ENCODE data around the gene CHFR.
"Not testable (repeated sequence)": the region's sequence is repeated elsewhere in the genome, so short reads cannot be mapped to it uniquely, and the experiment has no call there.

CHFR gene

GRCh38 chr12:132839558-132840235, 47.7 kb downstream of the CHFR start:
- DNase-seq, result no peak
- H3K27ac ChIP-seq, result no peak overlapping the region
- H3K4me3 ChIP-seq (ENCODE audit: low read depth, low read length), result no peak overlapping the region
- TF ChIP-seq CTCF (IDR thresholded peaks at IDR 0.05; ENCODE audit: low read depth, low read length, missing control alignments), result no peak
- in situ Hi-C loops (cut with HindIII; ENCODE audit: low pct_ligation_motif_present, low sequenced_read_pairs), result no loop called here
- no peaks in the 10 kb centered on the region for H3K27me3 ChIP-seq (replicated peaks)
- H3K36me3 ChIP-seq (replicated peaks), result peaks cover 56% of the 10 kb centered on the region

DNA sequence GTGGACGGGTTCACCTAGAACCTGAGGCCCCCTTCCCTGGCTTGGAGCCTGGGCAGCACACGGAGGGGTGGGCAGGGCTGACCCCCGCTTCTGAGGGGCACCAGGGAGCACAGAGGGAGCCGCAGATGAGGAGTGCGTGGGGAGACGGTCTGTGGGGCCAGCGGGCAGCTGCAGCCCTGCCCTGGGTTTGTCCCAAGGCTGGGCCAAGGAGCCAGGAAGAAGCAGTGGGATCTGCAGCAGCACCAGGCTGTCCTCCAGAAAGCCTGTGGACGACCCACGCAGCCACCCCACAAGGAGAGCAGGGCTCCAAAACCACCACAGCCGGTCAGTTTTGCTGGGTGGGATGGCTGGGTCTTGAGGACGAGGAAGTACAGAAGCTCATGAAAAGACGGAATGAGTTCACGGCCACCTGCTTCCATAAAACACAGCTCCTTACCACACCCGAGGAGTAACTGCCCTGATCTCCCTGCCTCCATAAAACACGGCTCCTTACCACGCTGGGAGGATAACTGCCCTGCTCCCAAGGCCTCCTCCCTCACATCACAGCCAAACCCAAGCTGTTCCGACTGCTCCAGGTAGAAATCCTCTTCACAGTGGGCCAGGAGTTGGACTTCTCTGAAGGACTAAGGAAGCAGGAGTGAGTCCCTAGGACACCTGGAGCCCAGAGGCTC, 48.9 kb downstream of the CHFR start:
- Histone ChIP-seq H3K4me3 (ENCODE audit: low read depth, low read length) (no peak overlapping the region), H3K36me3 (replicated peaks) (peaks cover 54% of the 10 kb centered on the region), H3K27ac (no peak overlapping the region), H3K27me3 (replicated peaks) (no peaks in the 10 kb centered on the region)
- DNase-seq, result no peak
- TF ChIP-seq CTCF (IDR thresholded peaks at IDR 0.05; ENCODE audit: low read depth, low read length, missing control alignments), result no peak
- in situ Hi-C loops (cut with HindIII; ENCODE audit: low pct_ligation_motif_present, low sequenced_read_pairs), result no loop called here

DNA sequence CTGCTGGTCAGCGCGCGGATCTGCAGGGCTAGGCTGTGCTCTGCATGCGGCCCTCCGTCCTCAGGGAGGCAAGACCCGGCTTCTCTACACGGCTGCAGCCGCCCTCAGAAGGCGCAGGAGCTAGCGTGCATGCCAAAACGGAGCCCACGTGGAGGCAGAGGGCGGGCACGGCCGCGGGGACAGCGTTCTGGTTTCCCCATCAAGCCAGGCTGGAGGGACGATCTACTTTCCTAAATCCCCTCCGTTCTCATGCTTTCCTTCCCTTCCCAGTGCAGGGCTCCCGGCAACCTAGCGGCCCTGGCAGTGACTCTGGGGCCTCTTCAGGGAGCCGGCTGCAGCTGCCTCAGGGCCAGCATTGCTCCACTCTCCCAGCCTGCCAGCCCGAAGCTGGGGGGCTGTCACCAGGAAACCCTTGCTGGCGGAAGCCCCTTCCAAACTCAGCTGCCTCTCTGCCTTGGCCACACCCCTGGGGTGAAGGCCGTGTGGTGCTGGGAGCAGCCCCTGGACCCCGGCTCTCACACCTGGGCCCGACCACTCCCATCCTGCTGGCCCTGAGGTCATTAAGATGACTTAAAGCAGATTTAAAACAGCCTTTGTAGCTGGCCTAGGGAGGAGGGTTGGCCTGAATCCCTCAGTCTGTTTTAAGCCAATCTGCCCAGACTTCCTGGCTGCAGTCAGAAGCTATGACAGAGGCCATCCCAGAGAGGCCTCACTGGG, 49.6 kb downstream of the CHFR start:
- H3K4me3 ChIP-seq (ENCODE audit: low read depth, low read length), result no peak overlapping the region
- peaks cover 51% of the 10 kb centered on the region for H3K36me3 ChIP-seq (replicated peaks)
- no peak overlapping the region for H3K27ac ChIP-seq
- no peaks in the 10 kb centered on the region for H3K27me3 ChIP-seq (replicated peaks)
- no peak for DNase-seq
- TF ChIP-seq CTCF (IDR thresholded peaks at IDR 0.05; ENCODE audit: low read depth, low read length, missing control alignments), result no peak
- in situ Hi-C loops (cut with HindIII; ENCODE audit: low pct_ligation_motif_present, low sequenced_read_pairs), result no loop called here

- H3K36me3 ChIP-seq (replicated peaks), result peaks cover 47% of the 10 kb centered on the region
- in situ Hi-C loops (cut with HindIII; ENCODE audit: low pct_ligation_motif_present, low sequenced_read_pairs), result no loop called here
These were observed 50.5 kb downstream of the CHFR start for GRCh38 chr12:132836795-132837331.

DNA sequence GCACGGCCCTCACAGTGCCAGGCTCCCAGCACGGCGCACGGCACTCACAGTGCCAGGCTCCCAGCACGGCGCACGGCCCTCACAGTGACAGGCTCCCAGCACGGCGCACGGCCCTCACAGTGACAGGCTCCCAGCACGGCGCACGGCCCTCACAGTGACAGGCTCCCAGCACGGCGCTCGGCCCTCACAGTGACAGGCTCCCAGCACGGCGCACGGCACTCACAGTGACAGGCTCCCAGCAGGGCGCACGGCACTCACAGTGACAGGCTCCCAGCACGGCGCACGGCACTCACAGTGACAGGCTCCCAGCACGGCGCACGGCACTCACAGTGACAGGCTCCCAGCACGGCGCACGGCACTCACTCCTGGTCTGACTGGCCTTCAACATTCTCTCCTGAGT, 51.2 kb downstream of the CHFR start:
- in situ Hi-C loops (cut with HindIII; ENCODE audit: low pct_ligation_motif_present, low sequenced_read_pairs); H3K4me3 ChIP-seq (ENCODE audit: low read depth, low read length); H3K27ac ChIP-seq; DNase-seq; H3K27me3 ChIP-seq (replicated peaks): not testable (repeated sequence)
- peaks cover 44% of the 10 kb centered on the region for H3K36me3 ChIP-seq (replicated peaks)

More at GRCh38 chr12:132836795-132837331, 50.5 kb downstream of the CHFR start:
- DNase-seq, result no peak
- no peaks in the 10 kb centered on the region for H3K27me3 ChIP-seq (replicated peaks)
- H3K4me3 ChIP-seq (ENCODE audit: low read depth, low read length), result no peak overlapping the region
- TF ChIP-seq CTCF (IDR thresholded peaks at IDR 0.05; ENCODE audit: low read depth, low read length, missing control alignments), result no peak
- no peak overlapping the region for H3K27ac ChIP-seq

Data from brain microvascular endothelial cell (primary cell).